Subcutaneous abdominal adipose tissue (tissue), 5 donors: Measurements from ENCODE around the gene UGCG.

Experiments
- H3K27ac ChIP-seq: one replicate; pipeline ENCODE4 v1.7.0; 2013; ENCODE audit warnings: low read depth, mild to moderate bottlenecking, inconsistent platforms, low read length, moderate library complexity
- H3K27me3 ChIP-seq, 5 donors: one replicate each; pipeline ENCODE4 v1.7.0; 2013; ENCODE audit warnings: low read length in 5 of 5, inconsistent platforms in 1 of 5; ENCODE audit not compliant: control insufficient read depth in 5 of 5, insufficient read depth in 4 of 5
- H3K36me3 ChIP-seq, 5 donors: one replicate each; pipeline ENCODE4 v1.7.0; 2013; ENCODE audit warnings: low read length in 5 of 5; ENCODE audit not compliant: control insufficient read depth in 5 of 5, insufficient read depth in 5 of 5
- H3K4me1 ChIP-seq, 5 donors: one replicate each; pipeline ENCODE4 v1.7.0; 2013; ENCODE audit warnings: low read length in 5 of 5, mild to moderate bottlenecking in 3 of 5, moderate library complexity in 1 of 5; ENCODE audit not compliant: control insufficient read depth in 5 of 5, insufficient read depth in 5 of 5
- H3K4me3 ChIP-seq, 5 donors: one replicate each; pipeline ENCODE4 v1.7.0; 2013; ENCODE audit warnings: low read length in 5 of 5, low read depth in 1 of 5
- H3K9ac ChIP-seq, 5 donors: one replicate each; pipeline ENCODE4 v1.7.0; 2013; ENCODE audit warnings: low read length in 5 of 5, mild to moderate bottlenecking in 4 of 5, moderate library complexity in 3 of 5
- H3K9me3 ChIP-seq, 5 donors: one replicate each; pipeline ENCODE4 v1.7.0; 2013; ENCODE audit warnings: low read length in 5 of 5; ENCODE audit not compliant: control insufficient read depth in 5 of 5
- donor health status: healthy.
- donor health status: healthy.
- donor health status: healthy.
- donor health status: healthy.
- donor health status: healthy.

Gene UGCG

GRCh38 chr9:111916234-111916645 lies 19.6 kb downstream of the UGCG start:
- Histone ChIP-seq H3K9me3 (no peaks in the 10 kb centered on the region), H3K4me3 (no peak overlapping the region), H3K9ac (no peak overlapping the region), H3K36me3 (peaks cover 5 to 11% (median 6%) of the 10 kb centered on the region in 5 donors), H3K4me1 (peaks cover 0 to 14% (median 10%) of the 10 kb centered on the region in 5 donors), H3K27me3 (no peaks in the 10 kb centered on the region), H3K27ac (no peak overlapping the region)

DNA sequence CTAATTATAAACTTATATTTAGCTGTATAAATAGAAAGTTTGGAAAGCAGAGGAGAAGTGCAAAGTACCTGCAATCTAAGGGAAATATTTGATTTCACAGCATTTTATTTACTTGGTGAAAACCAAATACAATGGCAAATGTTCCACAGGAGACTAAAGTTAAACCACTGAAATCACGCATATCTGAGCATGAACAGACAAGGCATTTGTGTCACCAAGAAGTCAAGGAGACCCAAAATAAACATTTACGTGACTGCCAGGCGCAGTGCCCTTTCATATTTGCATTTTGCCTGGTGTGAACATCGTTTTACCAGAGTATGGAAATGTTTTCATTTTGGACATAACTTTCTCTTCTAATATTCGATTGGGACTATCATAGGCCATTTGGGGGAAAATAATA lies 20.6 kb downstream of the UGCG start:
- Histone ChIP-seq H3K4me3 (no peak overlapping the region), H3K4me1 (peaks cover 0 to 14% (median 10%) of the 10 kb centered on the region in 5 donors), H3K9ac (no peak overlapping the region), H3K9me3 (no peaks in the 10 kb centered on the region), H3K27ac (no peak overlapping the region), H3K27me3 (no peaks in the 10 kb centered on the region), H3K36me3 (peaks cover 6 to 11% (median 6%) of the 10 kb centered on the region in 5 donors)

DNA sequence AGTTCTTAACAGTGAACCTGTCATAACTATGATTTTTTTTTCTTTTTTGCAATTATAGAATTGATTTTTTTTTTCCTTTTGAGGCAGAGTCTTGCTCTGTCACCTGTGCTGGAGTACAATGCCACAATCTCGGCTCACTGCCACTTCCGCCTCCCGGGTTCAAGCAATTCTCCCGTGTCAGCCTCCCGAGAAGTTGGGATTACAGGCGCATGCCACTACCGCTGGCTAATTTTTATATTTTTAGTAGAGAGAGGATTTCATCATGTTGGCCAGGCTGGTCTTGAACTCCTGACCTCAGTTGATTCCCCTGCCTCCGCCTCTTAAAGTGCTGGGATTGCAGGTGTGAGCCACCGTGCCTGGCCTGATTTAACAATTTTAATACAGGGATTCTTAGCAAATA lies 21.4 kb downstream of the UGCG start:
- Histone ChIP-seq H3K4me3 (no peak overlapping the region), H3K9me3 (no peaks in the 10 kb centered on the region), H3K36me3 (peaks cover 6 to 11% (median 8%) of the 10 kb centered on the region in 5 donors), H3K27ac (no peak overlapping the region), H3K4me1 (peaks cover 0 to 17% (median 10%) of the 10 kb centered on the region in 5 donors), H3K27me3 (no peaks in the 10 kb centered on the region), H3K9ac (no peak overlapping the region)

DNA sequence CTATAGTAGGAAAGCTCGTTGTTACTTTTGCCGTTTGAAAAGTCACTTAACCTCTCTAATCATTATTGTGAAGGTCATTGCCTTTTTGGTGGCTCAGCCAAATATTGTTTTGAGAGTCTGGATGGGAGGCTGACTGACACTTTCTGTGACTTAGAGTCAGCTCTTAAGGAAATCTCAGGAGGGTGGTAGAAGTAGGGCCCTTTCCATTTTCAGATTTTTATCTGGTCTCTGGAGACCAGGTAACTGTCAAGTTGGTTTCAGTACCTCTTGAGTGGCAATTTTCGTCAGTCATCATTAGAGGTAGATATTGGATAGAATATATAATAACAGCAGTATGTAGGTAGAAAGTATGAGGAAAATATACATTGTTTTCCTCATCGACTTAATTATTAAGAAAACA lies 23.3 kb downstream of the UGCG start:
- Histone ChIP-seq H3K9me3 (no peaks in the 10 kb centered on the region), H3K4me1 (peaks cover 0 to 9% (median 5%) of the 10 kb centered on the region in 5 donors), H3K27ac (no peak overlapping the region)

GRCh38 chr9:111920531-111920930 lies 23.9 kb downstream of the UGCG start:
- Histone ChIP-seq H3K27me3 (no peaks in the 10 kb centered on the region), H3K4me3 (no peak overlapping the region), H3K36me3 (peaks cover 6 to 13% (median 11%) of the 10 kb centered on the region in 5 donors), H3K9ac (no peak overlapping the region), H3K9me3 (no peaks in the 10 kb centered on the region), H3K4me1 (peaks cover 0 to 7% (median 3%) of the 10 kb centered on the region in 5 donors), H3K27ac (no peak overlapping the region)

More for the DNA sequence above, 23.3 kb downstream of the UGCG start:
- H3K4me3 ChIP-seq, result no peak overlapping the region
- no peak overlapping the region for H3K9ac ChIP-seq
- no peaks in the 10 kb centered on the region for H3K27me3 ChIP-seq
- H3K36me3 ChIP-seq, result peaks cover 6 to 13% (median 8%) of the 10 kb centered on the region in 5 donors

DNA sequence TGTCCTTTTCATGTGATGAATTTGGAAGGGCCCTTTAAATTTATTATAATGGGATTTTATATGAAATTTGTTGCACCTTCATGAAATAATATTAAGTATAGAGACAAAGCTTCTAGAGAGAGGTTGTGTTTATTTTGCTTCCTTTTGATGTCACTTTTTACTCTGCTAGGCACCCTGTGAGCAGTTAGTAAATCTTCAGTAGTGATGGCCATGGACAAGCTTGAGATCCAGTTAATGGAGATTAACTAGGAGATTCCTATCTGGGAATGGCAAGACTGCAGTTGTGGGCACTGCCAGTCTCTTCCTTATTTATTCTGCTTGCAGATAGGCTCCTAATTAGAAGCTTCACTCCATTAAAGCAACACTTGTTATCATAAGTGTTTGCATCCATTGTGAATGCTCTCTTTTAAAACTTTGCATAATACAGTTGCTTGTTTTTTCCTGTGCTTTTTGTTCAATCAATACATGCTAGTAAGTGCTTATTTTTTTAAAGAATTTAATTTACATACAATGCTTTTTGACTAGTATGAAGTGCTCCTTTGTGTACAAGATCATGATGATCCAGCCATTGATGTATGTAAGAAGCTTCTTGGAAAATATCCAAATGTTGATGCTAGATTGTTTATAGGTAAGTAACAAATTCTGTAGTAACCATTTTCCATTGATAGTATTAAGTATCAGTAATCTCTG lies 25.9 kb downstream of the UGCG start:
- H3K4me1 ChIP-seq, result peaks cover 0 to 17% (median 4%) of the 10 kb centered on the region in 5 donors

DNA sequence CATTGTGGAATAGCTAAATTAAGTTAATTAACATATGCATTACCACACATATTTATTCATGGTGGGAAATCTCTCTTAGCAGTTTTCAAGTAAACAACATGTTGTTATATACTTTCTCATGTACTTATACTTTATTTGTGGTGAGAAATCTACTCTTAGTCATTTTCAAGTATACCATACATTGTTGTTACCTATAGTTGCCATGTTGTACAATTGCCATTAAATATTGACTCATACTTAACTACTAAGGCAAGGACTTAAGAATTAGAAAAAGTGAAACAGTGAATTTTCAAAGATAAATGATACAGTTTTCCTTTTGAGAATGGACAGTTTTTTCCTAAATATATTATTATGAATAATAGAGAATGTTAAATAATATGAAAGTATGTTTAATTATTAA lies 27.7 kb downstream of the UGCG start:
- Histone ChIP-seq H3K4me3 (no peak overlapping the region), H3K36me3 (peaks cover 0 to 20% (median 10%) of the 10 kb centered on the region in 5 donors), H3K9ac (no peak overlapping the region), H3K27ac (no peak overlapping the region), H3K9me3 (no peaks in the 10 kb centered on the region), H3K27me3 (no peaks in the 10 kb centered on the region), H3K4me1 (peaks cover 0 to 17% (median 4%) of the 10 kb centered on the region in 5 donors)

More for the DNA sequence above, 25.9 kb downstream of the UGCG start:
- Histone ChIP-seq H3K9me3 (no peaks in the 10 kb centered on the region), H3K36me3 (peaks cover 2 to 16% (median 6%) of the 10 kb centered on the region in 5 donors), H3K9ac (peak overlapping the region in 1 of 5 donors; percentile 11), H3K27ac (no peak overlapping the region), H3K4me3 (no peak overlapping the region), H3K27me3 (no peaks in the 10 kb centered on the region)

GRCh38 chr9:111925017-111925770 lies 28.6 kb downstream of the UGCG start:
- Histone ChIP-seq H3K4me3 (no peak overlapping the region), H3K9me3 (no peaks in the 10 kb centered on the region), H3K4me1 (peaks cover 0 to 17% (median 4%) of the 10 kb centered on the region in 5 donors), H3K27me3 (no peaks in the 10 kb centered on the region), H3K36me3 (peaks cover 0 to 26% (median 9%) of the 10 kb centered on the region in 5 donors), H3K27ac (peak overlapping the region; percentile 46), H3K9ac (no peak overlapping the region)

GRCh38 chr9:111925784-111926183 lies 29.2 kb downstream of the UGCG start:
- Histone ChIP-seq H3K4me3 (no peak overlapping the region), H3K36me3 (peaks cover 0 to 21% (median 9%) of the 10 kb centered on the region in 5 donors), H3K27me3 (no peaks in the 10 kb centered on the region), H3K4me1 (peaks cover 0 to 17% (median 4%) of the 10 kb centered on the region in 5 donors), H3K9me3 (no peaks in the 10 kb centered on the region), H3K9ac (no peak overlapping the region), H3K27ac (peak overlapping the region; percentile 46)

DNA sequence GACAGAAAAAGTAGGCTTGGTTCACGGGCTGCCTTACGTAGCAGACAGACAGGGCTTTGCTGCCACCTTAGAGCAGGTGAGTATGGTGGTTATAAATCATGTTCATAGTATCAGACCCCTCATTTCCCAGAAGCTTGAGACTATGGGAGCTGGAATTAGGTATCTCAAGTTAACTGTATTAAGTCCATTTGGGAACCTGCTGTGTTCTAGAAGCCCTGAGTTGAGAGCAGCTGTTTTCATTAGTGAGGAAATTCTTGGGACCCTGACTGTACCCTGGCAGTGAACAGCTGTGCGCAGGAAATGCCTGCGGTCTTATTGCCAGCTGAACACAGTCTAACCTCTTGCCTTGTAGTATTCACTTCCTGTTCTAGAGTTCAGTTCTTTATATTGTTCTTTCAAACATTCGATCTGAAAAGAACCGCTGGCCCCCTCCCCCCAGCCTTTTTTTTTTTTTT lies 29.8 kb downstream of the UGCG start:
- Histone ChIP-seq H3K4me3 (no peak overlapping the region), H3K9ac (no peak overlapping the region), H3K9me3 (no peaks in the 10 kb centered on the region), H3K27ac (no peak overlapping the region), H3K36me3 (peaks cover 0 to 27% (median 15%) of the 10 kb centered on the region in 5 donors), H3K4me1 (peaks cover 0 to 17% (median 4%) of the 10 kb centered on the region in 5 donors), H3K27me3 (no peaks in the 10 kb centered on the region)
